Hepatocyte (in vitro differentiated cells): ENCODE measurements around the gene ATP6V1B1.

Source experiments
- CTCF ChIP-seq: fragments of 200-600 bp; sonication (generic); IDR thresholded peaks from 2 replicates; pipeline ENCODE4 v1.5.1; 2016; ENCODE audit warnings: antibody characterized with exemption, mild to moderate bottlenecking; ENCODE audit not compliant: poor library complexity
- EZH2phosphoT487 ChIP-seq: fragments of 200-600 bp; sonication (generic); IDR thresholded peaks from one replicate; pipeline ENCODE4 v1.6.1; 2018; ENCODE audit warnings: antibody characterized with exemption, mild to moderate bottlenecking, low read depth, moderate library complexity; ENCODE audit not compliant: unreplicated experiment, severe bottlenecking

- TF ChIP-seq CTCF, result no peak
- peak; percentile 54 for TF ChIP-seq EZH2phosphoT487
Observed at GRCh38 chr2:70907130-70908057, 28.3 kb upstream of the ATP6V1B1 start.
